Measurements from ENCODE around the gene DDX54.
"Not testable (repeated sequence)": the region's sequence is repeated elsewhere in the genome, so short reads cannot be mapped to it uniquely, and the experiment has no call there.

Gene DDX54

DNA sequence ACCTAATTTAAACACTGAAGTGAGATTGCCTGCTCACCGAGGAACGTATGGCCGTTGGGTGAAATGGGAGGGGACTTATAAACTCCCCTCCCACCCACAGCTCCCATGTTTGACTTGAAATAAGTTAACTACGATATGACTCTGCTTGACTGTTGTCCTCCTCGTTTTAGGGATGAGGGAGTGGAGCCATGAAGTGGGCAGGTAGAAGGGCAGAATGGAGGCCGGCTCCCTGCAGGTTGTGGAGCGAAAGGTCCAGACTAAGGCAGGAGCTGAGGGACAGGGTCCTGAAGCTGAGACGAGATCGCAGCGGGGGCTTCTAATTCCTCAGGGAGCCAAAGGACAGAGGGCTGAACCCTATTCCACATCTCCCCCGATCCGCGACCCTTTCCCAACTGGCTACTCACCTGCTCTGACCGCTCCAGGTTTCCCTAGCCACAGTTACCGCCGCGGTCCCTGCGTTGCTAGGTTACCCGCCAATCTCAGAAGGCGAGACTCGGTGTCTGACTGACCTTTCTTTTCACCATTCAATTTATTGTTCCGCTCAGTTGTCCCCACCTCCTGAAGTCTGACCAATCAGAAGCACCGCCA, 35.4 kb upstream of the DDX54 start:
- no peak for FAIRE-seq

DNA sequence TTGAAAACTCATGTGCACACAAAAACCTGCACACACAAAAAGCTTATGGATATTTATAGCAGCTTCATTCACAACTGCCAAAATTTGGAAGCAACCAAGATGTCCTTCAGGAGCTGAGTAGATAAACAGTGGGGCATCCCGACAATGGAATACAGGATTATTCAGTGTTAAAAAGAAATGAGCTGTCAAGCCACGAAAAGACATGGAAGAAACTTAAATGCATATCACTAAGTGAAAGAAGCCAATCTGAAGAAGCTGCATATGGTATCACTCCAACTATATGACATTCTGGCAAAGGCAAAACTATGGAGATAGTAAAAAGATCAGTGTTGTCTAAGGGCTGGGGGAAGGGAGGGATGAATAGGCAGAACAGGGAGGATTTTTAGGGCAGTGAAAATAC, 30.7 kb upstream of the DDX54 start:
- FAIRE-seq = no peak

DNA sequence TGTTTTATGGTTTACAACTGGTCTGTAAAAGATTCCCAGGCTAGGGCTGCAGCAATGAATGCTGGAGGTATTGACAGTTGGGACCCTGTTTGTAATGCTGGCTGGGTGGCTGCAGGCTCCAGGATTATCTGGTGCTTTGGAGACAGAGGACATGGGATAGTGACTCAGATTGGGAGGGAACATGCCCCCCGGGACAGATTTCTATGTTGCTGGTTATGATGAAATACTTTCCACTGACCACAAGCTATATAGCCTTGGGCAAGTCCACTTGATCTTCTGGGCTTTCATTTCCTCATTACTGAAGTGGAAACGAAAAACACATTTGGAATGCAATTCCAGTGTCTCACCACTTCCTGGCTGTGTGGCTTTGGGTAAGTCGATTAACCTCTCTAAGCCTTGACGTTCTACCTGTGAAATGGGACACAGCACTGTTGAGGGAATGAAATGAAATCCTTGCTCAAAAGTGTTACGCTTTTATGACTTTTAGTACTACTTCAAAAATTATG, 29.7 kb upstream of the DDX54 start:
- no peak for FAIRE-seq

DNA sequence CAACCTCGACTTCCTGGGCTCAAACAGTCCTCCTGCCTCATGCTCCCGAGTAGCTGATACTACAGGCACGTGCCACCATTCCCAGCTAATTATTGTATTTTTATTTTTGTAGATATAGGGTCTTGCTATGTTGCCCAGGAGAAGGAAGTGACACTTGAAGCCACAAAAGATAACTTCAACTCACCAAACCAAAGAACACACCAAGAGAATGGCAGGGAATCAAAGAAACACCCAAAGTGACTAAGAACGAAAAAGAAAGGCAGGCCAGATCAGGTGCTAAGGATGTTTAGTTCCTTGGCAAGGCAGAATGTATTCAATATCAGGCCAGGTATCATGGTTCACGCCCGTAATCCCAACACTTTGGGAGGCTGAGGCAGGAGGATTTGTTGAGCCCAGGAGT, 25.9 kb upstream of the DDX54 start:
- no peak for FAIRE-seq

DNA sequence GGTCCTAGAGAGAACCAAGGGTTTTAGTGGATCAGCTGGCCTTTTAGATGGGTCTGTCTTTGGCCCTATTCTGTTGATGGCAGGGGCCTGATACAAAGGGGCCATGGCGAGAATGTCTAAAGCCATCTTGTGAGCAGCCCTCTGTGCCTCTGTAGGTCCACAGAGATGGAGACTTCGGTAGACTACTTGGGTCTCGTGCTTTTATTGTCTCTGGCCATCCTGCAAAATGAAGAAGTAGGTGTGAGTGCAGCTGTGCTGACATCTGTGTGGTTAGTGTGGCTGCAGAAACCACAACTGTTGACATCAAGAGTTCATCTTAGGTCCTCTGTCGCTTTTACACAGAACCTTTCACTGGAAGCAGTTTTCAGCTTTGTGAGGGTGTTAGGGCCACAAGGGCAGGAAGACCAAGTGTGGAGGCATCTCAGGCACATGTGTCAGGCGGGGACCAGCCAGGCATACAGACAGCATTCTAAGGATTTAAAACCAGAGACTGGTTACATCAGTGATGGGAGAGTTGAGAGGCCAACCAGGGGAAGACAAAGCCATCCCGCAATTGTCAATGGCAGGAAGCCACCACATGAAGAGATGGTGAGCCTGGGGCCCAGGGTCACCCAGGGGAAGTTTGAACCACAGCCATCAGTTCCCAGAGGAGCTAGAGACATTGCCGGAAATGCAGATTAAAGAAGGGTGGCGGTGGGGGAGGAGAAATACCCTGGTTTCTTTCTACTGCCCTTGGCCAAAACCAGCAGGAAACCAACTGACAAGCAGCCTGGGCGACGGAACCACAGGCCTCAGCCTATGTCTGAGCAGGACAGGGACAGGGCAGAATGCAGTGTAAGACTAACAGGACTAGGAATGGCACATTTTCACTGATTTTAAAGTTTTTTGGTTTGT, 23.0 kb upstream of the DDX54 start:
- FAIRE-seq = no peak

DNA sequence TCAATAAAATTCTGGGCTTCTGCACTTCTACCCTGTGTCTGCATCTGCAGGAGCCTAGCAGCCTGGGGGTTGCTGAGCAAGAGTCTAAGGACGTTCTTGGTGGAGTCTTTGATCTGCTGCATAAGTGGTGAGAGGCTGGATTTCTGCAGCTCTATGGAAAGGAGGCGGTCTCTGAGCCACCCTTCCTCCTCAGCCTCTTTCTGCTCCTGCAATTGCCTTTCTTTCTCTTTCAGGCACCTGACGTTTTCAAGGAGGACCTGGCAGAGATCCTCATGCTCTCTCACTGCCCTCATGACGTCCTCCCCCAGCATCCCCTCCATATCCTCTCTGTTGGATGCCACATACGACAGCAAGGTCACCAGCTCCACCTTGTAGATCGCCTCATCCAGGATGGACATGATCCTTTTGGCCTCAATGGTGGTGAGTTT, 22.3 kb upstream of the DDX54 start:
- FAIRE-seq = no peak

DNA sequence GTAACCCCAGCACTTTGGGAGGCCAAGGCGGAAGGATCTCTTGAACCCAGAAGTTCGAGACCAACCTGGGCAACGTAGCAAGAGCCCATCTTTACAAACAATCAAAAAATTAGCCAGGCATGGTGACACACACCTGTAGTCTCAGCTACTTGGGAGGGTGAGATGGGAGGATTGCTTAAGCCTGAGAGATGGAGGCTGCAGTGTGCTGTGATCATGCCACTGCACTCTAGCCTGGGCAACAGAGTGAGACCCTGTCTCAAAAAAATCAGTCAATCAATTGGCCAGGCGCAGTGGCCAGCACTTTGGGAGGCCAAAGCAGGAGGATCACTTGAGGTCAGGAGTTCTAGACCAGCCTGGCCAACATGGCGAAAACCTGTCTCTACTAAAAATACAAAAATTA, 21.5 kb upstream of the DDX54 start:
- not testable (repeated sequence) for FAIRE-seq

DNA sequence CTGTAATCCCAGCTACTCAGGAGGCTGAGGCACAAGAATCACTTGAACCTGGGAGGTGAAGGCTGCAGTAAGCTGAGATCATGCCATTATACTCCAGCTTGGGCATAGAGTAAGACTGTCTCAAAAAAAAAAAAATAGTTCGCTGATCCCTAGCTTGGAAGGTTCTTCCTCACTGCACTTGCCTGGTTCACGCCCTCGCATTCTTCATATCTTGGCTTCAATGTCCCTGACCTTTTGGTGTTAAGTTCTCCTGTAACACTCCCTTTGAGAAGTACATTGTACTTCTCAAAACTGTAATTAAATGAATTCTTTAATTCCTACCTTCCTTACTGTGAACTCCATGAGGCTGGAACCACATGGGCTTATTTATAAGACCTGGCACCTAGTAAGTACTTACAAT, 19.5 kb upstream of the DDX54 start:
- no peak for FAIRE-seq

DNA sequence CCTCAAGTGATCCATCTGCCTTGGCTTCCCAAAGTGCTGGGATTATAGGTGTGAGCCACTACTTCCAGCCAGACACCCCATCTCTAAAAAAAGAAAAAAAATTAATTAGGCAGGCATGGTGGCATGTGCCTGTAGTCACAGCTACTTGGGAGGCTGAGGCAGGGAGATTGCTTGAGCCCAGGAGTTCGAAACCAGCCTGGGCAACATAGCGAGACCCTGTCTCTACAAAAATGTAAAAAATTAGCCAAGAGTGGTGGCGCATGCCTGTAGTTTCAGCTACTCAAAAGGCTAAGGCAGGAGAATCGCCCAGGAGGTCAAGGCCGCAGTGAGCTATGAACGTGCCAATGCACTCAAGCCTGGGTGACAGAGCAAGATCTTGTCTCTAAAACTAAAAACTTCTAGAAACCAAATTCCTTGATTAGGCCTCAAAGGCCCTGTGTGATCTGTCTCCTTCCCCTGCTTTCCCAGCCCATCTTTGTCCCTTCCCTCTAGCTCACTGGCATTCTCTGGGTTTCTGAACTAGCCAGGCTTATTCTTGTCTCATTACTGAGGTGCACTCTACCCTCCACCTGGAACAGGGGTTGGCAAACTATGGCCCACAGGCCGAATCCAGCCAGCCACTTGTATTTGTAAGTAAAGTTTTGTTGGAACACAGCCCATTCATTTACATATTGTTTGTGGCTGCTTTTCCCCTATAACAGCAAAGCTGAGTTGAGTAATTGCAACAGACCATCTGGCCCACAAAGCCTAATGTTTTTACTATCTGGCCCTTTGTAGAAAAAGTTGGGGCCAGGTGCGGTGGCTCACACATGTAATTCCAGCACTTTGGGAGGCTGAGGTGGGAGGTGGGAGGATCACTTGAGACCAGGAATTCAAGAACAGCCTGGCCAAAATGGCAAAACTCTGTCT, 18.8 kb upstream of the DDX54 start:
- FAIRE-seq = no peak

DNA sequence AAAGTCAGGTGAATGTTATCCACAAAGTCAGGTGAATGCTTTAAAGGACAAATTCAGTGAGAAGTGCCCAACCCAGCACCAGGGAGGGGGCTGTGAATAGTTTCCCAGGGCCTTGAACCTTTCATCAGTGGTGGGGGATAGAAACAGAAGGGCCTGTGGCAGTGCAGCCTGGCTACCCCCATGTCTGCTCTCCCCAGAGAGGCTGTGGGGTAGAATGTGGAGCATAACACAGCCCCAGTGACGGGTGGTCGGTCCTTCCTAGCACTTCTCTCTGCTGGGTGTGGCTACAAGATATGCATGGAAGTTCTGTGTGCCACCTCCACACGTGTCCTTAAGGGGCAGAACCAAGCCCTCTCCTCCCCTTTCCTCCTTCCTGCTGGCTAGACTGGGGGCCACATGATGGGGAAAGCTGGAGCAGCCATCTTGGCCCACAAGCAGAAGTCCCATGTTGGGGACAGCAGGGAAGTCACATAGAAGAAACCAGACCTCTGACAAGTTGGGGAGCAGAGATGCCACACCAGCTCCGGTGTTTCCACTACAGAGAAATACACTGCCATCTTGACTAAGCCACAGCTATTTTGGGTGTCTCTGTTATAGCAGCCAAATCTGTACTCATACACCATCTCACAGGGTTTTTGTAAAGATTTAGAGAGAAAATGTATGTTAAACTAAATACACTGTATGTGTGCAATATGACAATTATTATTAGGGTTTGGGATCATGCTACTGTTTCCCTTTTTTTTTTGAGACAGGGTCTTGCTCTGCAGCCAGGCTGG, 17.2 kb upstream of the DDX54 start:
- FAIRE-seq = no peak

DNA sequence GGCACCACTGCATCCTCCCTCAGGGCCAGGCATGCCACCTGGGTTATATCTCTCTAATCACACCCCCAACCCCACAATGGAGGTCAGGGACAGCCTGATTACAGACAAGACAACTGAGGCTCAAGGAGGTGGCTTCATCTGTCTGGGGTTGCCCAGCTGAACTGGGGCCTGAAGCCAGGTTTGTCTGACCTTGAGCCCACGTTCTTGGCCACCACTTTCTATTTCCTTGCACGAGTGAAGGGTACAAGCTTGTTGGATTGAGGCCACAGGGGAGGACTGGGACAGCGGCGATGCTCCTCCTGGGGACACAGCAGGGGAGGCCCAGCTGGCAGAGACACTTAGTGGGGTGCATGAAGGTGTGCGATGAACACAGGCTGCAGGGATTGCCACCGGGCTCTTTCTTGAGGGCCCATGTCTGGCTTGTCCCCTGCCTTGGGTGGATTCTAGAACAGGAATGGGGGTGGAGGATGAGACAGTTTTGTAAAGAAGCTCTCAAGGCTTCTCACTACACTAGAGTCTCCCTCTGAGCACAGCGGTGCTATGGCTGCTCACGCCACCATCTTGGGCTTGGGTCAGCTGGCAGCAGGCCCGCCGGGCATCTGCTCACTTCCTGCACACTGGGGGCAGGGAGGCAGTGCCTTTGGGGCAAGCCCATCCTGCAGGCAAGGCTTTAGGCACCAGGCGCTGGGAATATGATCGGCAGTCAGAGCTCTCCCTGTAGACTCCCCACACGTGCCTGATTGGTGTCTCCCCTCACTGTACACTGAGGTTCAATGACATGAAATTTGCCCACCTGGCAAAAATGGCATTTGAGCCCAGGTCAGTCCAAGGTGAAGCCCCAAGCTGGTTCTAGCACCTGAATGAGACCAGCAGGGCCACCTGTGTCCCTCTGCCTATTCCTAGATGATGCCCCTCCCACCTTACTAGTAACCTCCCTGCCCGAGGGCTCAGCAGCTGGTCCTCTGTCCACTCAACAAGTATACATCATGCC, 16.2 kb upstream of the DDX54 start:
- FAIRE-seq = no peak

DNA sequence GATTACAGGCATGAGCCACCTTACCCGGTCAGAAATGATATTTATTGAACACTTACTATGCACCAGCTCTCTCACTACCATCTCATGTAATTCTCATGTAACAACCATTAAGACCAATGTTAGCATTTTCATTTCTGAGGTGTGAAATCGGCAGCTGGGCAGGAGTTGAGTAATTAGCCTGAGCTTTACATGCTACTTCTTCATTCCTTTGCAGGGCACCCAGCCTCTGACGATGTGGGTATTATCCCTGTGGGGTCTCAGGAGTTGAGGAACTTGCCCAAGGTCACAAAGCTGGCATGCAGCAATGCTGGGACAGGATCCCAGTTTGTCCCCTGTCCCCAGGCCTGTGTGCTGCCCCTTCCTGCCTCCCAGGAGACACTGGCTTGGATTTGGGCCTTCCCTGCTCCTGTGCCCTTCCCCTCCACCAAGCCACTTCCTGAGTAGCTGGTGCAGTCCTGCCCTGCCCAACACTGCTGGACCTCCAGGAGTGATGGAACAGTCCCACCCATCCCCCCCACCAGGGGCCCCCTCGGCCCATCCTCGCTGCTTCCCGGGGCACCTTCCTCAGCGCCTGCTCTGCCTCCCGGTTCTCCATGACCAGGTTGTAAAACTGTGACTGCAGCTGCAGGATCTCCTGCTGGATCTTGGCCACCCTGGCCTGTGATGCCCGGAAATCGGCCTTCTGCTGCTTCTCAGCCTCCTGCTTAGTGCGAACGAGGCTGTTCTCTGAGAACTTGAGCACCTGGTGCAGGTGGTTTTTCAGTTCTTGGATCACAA, 14.9 kb upstream of the DDX54 start:
- no peak for FAIRE-seq

DNA sequence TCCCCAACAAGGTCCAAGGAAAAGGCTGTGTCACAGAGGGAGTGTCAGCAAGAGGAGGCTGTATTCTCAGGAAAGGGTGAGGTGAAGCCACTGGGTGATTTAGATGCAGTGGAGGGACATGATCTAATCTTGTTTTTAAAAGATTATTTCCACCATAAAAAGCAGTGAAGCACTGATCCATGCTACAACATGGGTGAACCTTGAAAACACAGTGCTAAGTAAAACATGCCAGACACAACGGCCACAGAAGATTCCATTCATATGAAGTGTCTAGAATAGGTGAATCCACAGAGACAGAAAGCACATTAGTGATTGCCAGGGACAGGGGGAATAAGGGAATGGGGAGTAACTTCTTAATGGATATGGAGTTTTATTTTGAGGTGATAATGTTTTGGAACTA, 13.0 kb upstream of the DDX54 start:
- FAIRE-seq = no peak

DNA sequence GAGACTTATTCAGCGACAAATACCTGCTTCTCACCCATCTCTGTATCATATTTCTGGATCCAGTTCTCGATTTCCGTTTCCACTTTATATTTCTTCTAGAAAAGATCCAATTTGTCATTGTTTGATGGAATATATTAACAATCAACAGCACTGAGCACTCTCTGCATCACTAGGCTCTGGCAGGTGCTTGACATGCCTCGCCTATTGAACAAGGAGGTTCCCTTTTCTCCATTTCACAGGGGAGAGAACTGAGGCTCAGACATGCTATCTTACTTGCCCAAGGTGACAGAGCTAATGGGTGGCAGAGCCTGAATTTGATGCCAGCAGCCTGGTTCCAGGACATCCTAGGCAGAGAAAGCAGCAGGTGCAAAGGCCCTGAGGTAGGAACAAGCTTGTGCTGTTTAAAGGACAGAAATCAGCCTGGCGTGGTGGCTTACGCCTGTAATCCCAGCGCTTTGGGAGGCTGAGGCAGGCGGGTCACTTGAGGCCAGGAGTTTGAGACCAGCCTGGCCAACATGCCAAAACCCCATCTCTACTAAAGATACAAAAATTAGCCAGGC, 12.3 kb upstream of the DDX54 start:
- no peak for FAIRE-seq

DNA sequence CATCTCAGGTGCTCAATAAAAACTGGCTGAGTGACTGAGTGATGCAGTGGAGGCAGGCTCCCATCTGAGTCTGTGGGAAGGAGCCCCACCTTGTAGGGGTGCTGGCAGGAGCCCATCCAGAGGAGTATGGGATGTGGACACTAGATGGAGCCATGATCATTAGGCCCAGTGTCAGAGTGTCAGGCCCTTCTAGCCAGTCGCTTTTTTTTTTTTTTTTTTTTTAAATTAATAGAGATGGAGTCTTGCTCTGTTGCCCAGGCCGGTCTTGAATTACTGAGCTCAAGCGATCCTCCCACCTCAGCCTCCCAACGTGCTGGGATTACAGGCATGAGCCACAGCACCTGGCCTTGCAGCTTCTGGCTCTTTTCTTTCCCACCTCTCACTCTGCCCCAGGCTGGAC, 11.7 kb upstream of the DDX54 start:
- FAIRE-seq = no peak

DNA sequence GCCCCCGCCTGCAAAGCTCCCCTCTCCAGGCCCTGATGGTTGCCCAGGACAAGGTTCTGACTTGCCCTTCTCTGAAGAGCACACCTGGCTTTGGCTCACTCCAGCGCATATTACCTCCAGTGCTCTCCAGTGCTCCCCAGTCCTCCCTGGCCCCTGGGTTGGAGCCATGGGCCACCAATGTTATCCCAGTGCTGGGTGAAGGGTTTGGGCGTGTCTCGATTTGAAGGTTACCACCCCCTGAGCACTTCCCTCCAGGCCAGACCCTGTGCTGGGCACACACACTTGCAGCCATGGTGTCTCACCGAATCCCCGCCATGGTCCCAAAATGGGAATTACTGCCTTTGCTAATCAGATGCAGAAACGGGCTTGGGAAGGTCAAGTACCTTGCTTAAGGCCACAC, 11.3 kb upstream of the DDX54 start:
- no peak for FAIRE-seq

DNA sequence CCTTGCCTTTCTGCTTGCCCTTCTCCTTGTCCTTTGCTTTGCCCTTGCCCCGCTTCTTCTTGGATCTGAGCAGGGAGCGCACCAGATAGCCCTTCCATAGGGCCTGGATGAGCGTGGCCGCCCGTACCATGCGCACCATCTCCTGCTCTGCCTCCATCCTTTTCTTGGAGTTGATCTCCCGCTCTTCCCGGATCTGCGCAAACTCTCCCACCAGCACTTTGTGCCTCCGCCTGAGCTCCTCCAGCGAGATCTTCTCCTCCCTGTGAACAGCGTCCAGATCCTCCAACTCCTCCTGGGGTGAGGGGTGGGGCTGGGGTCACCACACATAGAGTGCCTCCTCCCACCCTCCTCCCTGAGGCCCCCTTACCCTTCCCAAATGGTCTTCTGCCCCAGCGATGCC, 10.3 kb upstream of the DDX54 start:
- no peak for FAIRE-seq

DNA sequence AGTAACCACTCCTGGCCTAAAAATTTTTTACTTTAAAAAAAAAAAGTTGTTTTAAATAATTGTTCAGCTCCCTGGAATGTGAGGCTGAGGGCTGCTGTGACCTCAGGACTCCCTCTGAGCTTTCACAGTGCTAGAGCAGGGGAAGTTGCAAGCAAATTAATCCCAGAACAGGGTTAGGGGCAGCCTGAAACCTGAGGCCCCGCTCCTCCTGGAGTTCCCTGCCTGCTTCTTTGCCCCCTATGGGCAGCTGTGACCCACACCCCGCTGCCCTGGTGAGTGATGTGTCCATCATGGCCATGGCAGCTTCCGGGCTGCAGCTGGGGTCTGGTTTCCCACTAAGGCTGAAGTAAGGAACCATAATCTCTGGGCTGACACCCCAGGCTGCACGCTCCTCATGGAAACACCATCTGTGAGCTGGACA, 9.7 kb upstream of the DDX54 start:
- no peak for FAIRE-seq

DNA sequence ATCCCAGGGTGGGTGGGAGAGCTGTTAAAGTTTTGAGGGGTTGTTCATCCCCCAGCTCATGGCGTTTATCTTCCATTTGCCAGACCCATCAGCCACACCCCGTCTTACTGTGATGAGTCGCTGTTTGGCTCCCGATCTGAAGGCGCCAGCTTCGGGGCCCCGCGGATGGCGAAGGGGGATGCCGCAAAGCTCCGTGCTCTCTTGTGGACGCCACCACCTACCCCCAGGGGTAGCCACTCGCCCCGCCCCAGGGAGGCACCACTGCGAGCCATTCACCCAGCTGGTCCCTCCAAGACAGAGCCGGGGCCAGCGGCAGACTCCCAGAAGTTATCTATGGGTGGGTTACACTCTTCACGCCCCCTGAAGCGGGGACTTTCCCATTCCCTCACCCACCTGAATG, 5.9 kb upstream of the DDX54 start:
- no peak for FAIRE-seq

DNA sequence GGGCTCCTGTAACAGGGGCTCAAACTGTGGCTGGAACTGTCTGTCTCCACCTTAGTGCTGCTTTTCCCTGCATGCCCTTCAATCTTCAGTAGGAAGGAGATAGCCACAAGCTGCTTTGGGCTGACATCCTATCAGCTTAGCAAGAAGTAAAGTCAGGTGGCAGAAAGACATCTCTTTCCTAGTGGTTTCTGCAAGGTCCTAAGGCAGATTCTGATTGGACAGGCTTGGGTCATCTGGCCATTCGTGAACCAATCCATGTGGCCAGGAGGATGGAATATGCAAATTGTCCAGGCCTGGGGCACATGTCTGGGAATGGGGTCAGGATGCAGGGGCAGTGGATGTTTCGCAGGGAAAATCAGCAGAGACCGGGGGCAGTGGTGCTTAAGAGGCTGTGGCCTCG, 5.5 kb upstream of the DDX54 start:
- no peak for FAIRE-seq

All from TTC549 (cell line).